ENCODE results near the gene KRIT1. TPM values are rescaled to one million over a fixed set of nuclear protein-coding genes. Genes with fewer than 3 reads are reported as not detected.

KRIT1 gene
- total RNA-seq, 1 donor from 2014 or later, result 38.3 TPM

GRCh38 chr7:92275327-92275726, 29.6 kb upstream of the KRIT1 start:
- no peak for DNase-seq (ENCODE audit: extremely low spot score, unreplicated experiment)
- no peak overlapping the region for H3K27ac Mint-ChIP-seq (ENCODE audit: unreplicated experiment)
- peaks cover 1% of the 10 kb centered on the region for H3K36me3 Mint-ChIP-seq (ENCODE audit: unreplicated experiment)
- peaks cover 12% of the 10 kb centered on the region for H3K4me1 Mint-ChIP-seq (ENCODE audit: unreplicated experiment)
- no peaks in the 10 kb centered on the region for H3K27me3 Mint-ChIP-seq (ENCODE audit: unreplicated experiment)
- no peaks in the 10 kb centered on the region for H3K9me3 Mint-ChIP-seq (ENCODE audit: unreplicated experiment)
- TF ChIP-seq, protein P1, sequence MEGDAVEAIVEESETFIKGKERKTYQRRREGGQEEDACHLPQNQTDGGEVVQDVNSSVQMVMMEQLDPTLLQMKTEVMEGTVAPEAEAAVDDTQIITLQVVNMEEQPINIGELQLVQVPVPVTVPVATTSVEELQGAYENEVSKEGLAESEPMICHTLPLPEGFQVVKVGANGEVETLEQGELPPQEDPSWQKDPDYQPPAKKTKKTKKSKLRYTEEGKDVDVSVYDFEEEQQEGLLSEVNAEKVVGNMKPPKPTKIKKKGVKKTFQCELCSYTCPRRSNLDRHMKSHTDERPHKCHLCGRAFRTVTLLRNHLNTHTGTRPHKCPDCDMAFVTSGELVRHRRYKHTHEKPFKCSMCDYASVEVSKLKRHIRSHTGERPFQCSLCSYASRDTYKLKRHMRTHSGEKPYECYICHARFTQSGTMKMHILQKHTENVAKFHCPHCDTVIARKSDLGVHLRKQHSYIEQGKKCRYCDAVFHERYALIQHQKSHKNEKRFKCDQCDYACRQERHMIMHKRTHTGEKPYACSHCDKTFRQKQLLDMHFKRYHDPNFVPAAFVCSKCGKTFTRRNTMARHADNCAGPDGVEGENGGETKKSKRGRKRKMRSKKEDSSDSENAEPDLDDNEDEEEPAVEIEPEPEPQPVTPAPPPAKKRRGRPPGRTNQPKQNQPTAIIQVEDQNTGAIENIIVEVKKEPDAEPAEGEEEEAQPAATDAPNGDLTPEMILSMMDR (IDR thresholded peaks at IDR 0.05), result no peak
- no peak overlapping the region for H3K4me3 Mint-ChIP-seq (ENCODE audit: unreplicated experiment)

DNA sequence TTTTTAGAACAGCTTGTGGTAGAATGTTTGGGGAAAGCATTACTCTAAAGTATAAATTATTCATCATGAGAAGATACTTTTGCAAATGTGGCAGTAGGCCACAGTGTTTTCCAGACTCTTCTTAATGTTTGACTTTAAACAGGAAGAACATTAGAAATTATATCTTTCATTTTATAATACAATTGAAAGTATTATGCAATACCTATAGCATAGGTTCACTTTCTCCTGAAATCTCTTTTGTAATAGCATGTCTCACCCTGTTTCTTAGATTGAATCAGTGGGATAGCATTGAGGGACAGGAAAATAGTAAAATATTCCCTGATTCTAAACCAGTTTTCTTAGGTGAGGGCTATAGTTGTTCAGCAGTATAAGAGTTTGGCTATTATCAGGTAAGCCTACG, 23.2 kb upstream of the KRIT1 start:
- Mint-ChIP-seq H3K36me3 (ENCODE audit: unreplicated experiment) (peaks cover 2% of the 10 kb centered on the region), H3K4me3 (ENCODE audit: unreplicated experiment) (no peak overlapping the region), H3K9me3 (ENCODE audit: unreplicated experiment) (peaks cover 2% of the 10 kb centered on the region), H3K4me1 (ENCODE audit: unreplicated experiment) (no peaks in the 10 kb centered on the region), H3K27ac (ENCODE audit: unreplicated experiment) (no peak overlapping the region), H3K27me3 (ENCODE audit: unreplicated experiment) (no peaks in the 10 kb centered on the region)
- TF ChIP-seq, protein P1 (IDR thresholded peaks at IDR 0.05), result no peak
- DNase-seq (ENCODE audit: extremely low spot score, unreplicated experiment), result no peak

DNA sequence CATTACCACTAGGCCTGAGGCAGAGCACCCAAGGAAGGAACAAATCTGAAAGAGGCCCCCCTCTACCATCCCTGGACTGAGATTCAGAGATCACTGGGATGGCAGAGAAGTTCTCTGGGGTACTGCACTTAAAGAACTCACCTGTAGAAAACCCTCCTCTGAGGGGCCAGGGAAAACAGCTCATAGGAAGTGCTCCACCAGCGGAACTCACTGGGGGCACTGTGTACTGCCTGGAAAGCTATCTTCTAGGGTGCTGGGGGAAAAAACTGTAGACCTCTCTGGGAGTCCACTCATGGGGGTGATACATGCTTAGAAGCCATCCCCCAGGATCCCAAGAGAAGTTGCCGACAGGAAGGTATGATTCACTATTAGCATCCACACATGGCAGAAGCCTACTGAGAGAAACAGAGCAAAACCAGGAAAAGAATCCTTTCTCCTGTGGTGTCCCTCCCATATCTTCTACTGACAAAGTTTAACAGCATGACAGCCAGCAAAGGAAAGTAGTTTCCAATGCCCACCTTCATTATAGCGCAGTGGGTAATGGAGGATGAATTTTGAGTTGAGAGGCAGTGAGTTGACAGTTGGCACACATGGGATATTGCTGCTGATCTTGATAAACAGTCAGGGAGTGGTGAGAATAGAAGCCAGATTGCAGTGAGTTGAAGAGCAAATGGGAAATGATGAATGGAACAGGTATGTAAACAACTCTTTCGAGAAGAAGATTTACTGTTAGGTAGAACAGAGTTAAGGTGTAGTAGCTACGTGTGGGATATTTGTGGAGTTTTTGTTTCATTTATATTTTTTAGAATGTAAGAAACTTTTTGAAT, 20.9 kb upstream of the KRIT1 start:
- Mint-ChIP-seq H3K27ac (ENCODE audit: unreplicated experiment) (no peak overlapping the region), H3K4me1 (ENCODE audit: unreplicated experiment) (no peaks in the 10 kb centered on the region), H3K27me3 (ENCODE audit: unreplicated experiment) (no peaks in the 10 kb centered on the region), H3K9me3 (ENCODE audit: unreplicated experiment) (peaks cover 6% of the 10 kb centered on the region), H3K4me3 (ENCODE audit: unreplicated experiment) (no peak overlapping the region), H3K36me3 (ENCODE audit: unreplicated experiment) (peaks cover 6% of the 10 kb centered on the region)
- no peak for DNase-seq (ENCODE audit: extremely low spot score, unreplicated experiment)
- TF ChIP-seq, protein P1 (IDR thresholded peaks at IDR 0.05), result no peak

GRCh38 chr7:92260248-92260781, 14.6 kb upstream of the KRIT1 start:
- no peak for DNase-seq (ENCODE audit: extremely low spot score, unreplicated experiment)
- Mint-ChIP-seq H3K27me3 (ENCODE audit: unreplicated experiment) (no peaks in the 10 kb centered on the region), H3K9me3 (ENCODE audit: unreplicated experiment) (peaks cover 6% of the 10 kb centered on the region), H3K4me1 (ENCODE audit: unreplicated experiment) (peaks cover 19% of the 10 kb centered on the region), H3K4me3 (ENCODE audit: unreplicated experiment) (no peak overlapping the region), H3K27ac (ENCODE audit: unreplicated experiment) (no peak overlapping the region), H3K36me3 (ENCODE audit: unreplicated experiment) (peaks cover 6% of the 10 kb centered on the region)
- TF ChIP-seq, protein P1 (IDR thresholded peaks at IDR 0.05), result no peak

GRCh38 chr7:92259610-92260247, 14.0 kb upstream of the KRIT1 start:
- peaks cover 10% of the 10 kb centered on the region for H3K36me3 Mint-ChIP-seq (ENCODE audit: unreplicated experiment)
- no peak overlapping the region for H3K27ac Mint-ChIP-seq (ENCODE audit: unreplicated experiment)
- H3K27me3 Mint-ChIP-seq (ENCODE audit: unreplicated experiment), result no peaks in the 10 kb centered on the region
- H3K9me3 Mint-ChIP-seq (ENCODE audit: unreplicated experiment), result peaks cover 10% of the 10 kb centered on the region
- DNase-seq (ENCODE audit: extremely low spot score, unreplicated experiment), result no peak
- H3K4me3 Mint-ChIP-seq (ENCODE audit: unreplicated experiment), result no peak overlapping the region
- TF ChIP-seq, protein P1 (IDR thresholded peaks at IDR 0.05), result no peak
- peaks cover 25% of the 10 kb centered on the region for H3K4me1 Mint-ChIP-seq (ENCODE audit: unreplicated experiment)
